Dermis microvascular lymphatic vessel endothelial cell (primary cell): Measurements from ENCODE around the gene GPC5. TPM values are rescaled to one million over a fixed set of nuclear protein-coding genes. Genes with fewer than 3 reads are reported as not detected.
A peak's percentile ranks its signal among the peaks of the same experiment; 100 is the strongest.

ENCODE experiments used
- DNase-seq, 2 donors: peaks; one replicate each; pipeline versions ENCODE4 v3.0.0 to v3.0.0-alpha.2; 2010; ENCODE audit warnings: low read depth in 2 of 2
- total RNA-seq: library from RNA; depleted of rRNA; stranded (reverse); fragments of >200 nt; gene quantifications from 2 replicates; pipeline ENCODE4 v1.2.1, GENCODE V29; 2014

GPC5 gene
- total RNA-seq, 1 donor from 2014 or later, result 0.51 TPM

DNA sequence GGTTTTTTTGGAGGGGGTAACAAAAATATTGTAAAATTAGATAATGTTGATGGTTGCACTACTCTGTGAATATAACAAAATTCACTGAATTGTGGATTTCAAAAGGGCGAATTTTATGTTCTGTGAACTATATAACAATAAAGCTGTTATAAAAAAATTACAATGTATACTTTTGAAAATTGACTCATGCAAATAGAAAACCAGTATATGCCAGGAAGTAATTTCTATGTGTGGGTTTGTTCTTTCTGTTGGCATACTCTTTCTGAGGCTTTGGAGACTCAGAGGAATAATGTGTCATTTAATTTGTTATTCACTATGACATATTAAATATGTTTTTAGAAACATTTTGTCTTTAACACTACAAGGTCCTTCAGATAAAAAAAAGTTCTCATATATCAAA, 310.1 kb downstream of the GPC5 start:
- no peak for DNase-seq

DNA sequence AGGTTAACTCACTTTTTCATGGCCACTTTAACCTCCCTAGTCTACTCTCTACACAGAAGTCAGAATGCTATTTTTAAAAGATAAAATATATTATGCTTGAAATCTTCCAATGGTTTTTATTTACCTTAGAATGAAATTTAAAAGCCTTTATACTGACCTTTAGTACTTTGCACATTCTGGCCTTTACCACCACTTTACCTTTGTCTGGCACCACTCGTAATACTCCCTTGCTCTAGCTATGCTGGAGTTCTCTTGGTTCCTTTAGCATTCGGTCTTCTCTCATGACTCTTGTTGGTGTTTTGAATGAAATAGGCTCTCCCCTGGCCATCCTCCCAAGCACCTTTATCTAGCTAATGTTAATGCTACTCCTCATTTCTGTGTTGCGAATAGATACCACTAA, 310.8 kb downstream of the GPC5 start:
- DNase-seq, result no peak

DNA sequence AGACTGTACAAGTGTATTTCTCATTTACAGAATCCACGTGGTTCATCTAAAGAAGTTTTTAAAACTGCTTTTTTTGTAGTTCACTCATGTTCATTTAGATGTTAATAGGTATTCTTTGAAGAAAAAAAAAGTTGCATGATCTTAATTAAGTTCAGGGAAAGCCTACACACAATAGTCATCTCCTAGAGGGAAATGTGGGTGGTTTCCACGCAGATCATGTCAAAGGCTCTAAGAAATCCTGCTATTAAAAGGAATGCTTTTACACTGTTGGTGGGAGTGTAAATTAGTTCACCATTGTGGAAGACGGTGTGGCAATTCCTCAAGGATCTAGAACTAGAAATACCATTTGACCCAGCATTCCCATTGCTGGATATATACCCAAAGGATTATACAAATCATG, 312.3 kb downstream of the GPC5 start:
- DNase-seq, result no peak

DNA sequence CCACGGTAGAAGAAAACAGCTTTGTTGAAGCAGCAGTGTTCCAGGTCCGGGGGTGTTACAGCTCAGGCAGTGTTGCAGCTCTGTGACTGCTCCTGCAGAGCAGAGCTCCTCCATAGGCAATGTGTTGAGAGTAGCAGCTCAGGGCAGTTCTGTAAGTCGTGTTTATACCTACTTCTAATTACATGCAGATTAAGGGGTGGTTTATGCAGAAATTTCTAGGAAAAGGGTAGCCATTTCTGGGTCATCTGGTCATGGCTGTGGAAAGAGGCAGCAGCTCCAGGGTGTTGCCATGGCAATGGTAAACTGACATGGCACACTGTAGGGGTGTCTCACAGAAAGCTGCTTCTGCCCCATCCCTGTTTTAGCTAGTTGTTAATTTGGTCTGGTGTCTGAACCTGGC, 316.4 kb downstream of the GPC5 start:
- DNase-seq, result no peak

DNA sequence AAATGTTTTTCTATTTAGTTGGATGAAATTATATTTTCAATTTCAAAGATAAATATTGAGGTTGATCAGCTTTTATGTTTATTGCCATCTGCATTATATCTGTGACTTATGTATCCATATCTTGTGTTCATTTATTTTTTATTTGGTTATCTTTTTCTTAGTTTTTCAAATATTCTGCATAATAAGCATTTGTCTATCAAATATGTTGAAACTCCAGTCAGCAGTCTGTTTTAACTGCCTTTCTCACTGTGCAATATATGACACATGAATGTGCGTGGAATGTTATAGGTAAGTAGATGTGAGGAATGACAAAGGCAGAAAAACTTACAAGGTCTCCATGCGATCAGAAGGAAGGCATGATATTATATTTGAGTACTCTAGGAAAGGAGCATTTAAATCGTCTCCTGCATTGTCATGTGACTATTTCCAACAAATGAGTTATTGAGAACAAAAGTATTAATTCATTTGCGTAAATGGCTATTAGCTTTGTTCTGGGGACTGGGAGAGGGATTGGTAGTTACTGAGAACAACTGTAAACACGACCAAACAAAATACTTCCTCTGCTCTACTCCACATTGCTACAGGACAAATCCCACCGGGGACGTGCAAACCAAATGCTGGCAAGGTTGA, 318.1 kb downstream of the GPC5 start:
- DNase-seq, result no peak

DNA sequence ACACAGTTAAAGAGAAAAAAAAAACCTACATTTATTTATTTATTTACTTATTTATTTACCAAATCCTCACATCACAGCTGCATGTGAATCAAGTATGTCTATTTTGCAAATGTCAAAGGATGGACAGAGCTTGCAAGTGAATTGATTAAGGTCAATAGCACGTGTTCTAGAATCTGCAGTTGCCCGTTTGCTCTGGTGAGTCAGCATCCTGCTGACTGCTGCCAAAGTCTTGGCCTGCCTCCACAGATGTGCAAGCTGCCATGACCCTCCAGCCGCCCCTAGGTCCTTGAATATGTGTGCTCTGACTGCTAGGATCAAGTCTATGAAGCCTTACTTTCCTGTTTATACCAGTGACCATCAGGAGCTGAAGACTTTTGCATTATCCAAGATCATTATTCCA, 320.6 kb downstream of the GPC5 start:
- DNase-seq, result no peak

DNA sequence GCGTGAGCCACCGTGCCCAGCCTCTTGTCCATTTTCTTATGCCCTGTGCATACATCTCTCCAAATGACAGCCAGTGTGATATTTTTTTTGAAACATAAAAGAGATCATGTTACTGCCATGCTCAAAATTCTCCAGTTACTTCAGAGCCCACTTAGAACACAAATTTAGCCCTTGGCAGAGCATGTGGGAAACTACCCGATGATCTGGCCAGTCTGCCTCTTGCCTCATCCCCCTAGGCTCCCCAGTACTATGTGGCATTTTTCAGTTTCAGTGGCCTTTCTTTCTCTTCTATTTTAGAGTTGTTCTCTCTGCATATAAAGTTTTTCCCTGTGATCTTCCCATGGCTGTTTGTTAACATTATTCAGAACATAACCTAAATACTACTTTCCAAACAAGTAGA, 323.0 kb downstream of the GPC5 start:
- DNase-seq, result no peak

DNA sequence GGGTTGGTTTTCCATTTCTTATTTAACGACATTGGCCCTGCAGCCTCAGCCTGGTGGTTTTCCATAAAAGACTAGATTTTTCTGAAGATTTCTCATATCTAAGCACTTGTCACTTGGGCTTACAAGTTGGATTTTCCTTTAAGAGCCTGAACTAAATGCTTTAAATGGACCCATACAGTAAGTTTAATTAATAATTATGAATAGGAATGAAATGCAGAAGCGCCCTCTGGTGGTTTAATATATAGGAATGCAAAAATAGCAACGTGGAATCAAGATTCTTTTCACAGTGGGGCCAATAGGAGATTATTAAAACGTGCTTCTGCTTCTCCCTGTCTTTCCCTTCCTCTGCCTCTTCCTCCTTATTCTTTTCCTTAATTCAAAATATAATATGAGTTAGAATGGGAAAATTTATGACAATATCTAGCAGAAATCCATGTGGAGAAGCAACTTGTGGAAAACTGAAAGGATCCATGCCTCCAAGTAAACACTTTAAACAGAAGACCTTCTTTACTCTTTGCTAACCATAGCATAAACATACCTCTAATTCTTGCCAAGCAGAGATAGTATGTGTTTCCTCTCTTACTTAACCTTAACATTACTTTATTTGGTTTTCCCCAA, 324.0 kb downstream of the GPC5 start:
- DNase-seq, result peak; percentile 1 to 11

DNA sequence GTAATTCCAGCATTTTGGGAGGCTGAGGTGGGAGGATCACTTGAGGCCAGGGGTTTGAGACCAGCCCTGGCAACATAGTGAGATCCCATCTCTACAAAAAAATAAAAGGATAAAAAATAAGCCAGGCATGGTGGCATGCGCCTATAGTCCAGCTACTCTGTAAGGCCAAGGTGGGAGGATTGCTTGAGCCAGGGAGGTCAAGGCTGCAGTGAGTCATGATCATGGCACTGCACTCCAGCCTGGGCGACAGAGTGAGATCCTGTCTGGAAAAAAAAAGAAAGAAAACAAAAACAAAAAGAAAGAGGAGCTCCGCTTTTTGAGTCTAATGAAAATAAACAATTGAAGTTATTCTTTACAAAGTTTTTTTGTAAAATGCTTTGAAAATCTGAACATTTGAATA, 326.2 kb downstream of the GPC5 start:
- no peak for DNase-seq

DNA sequence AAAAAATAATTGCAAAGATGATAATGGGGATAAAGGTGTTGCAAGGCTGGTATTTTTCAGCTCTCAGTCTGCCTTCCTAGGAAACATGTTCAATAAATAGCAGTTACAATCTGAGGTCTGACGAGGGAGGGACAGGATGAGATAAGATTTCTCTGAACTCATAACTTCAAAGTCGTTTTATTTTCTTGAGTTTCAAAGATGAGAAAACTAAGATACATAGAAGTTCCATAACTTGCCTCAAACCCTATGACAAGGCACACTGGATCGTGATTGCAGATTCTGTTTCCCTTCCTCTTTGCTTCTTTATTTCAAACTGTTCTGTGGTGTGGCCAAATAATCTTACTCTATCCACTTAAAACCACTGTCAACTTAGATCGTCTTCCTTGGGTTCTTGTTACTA, 327.2 kb downstream of the GPC5 start:
- DNase-seq, result no peak

DNA sequence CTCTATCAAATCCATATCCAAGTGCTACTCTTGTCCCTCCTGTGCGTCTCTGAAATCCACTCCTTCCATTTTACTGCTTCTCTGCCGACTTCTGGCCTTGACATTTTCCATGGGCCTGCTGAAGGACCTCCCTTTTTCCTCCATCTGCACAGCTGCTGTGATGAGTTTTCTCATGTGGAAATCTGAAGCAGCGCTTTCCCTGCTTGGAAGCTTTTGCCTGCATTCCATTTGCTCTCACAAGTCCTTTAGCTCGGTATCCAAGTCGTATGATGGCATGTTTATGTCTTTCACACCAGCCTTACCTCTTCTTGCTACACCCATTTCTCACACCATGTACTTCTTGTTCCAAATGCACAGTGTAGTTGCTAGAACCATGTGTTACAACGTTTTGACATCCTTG, 328.2 kb downstream of the GPC5 start:
- DNase-seq, result no peak

DNA sequence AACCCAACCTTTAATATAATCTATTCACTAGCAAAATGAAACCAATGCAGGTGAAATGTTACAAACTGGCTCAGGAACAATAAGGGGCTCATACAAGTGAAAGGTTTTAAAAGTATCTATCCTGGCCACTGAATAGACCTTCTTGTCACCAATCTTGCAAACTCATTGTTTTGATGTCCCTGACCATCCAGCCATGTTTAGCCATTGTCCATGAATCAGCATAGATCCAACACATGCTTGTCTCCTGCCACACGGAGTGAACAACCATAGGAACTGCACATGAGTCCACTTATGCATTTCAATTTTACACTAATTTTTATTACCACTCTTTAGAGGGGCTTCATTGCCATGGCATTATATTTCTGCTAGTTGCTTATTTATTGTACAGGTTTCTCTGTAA, 331.4 kb downstream of the GPC5 start:
- no peak for DNase-seq

DNA sequence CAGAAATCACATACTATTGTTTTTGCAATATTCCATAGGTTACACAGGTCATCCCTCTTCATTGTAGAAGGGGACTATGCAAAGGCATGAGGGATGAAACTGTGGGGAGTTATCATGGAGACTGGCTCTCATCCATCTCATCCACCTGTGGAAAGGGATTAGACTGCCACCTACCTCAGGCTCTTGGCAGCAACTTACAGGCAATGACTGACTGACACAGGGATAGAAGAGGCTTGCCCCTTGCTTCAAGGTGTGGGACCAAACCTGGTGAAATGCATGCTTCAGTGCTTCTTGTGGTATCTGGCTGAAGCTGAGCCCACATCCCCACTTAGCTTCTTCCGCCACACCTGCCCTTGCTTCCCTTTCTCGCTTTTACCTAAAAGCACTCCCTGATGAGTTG, 341.3 kb downstream of the GPC5 start:
- no peak for DNase-seq

DNA sequence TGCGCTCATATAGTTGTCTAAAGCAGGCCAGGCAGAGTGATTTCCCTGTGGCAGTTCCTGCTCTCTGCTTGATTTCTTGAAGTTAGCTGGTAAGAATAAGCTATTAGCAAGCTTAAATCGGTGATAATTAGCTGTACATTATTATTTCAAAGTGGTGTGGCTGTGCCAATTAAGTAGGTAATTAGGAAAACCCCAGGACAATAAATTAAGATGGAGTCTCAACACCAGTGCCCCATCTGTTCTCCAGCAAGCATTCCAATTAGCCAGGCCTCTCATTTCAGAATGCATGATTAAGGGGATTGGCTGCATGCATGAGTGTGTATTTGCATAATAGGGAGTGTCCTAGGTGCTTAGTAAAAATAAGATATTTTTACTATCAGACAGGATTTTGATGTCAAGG, 342.3 kb downstream of the GPC5 start:
- no peak for DNase-seq

DNA sequence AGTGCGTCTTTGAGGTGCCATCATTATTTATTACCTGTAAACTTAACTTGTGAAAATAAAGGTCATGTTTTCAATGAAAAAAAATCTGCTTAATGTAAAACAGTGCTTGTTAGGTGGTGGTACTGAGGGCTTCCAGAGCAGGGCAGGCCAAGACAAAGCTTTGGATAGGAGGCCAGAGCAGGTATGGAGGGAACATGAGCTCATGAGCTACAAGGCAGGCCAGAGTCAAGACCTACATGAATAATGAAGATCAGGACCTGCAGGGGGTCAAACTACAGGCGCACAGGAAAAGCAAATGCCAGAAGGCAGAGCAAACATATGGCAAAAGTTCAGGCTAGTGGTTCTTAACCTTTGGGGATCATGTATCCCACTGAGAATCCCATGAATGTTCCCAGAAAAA, 343.5 kb downstream of the GPC5 start:
- DNase-seq, result no peak

DNA sequence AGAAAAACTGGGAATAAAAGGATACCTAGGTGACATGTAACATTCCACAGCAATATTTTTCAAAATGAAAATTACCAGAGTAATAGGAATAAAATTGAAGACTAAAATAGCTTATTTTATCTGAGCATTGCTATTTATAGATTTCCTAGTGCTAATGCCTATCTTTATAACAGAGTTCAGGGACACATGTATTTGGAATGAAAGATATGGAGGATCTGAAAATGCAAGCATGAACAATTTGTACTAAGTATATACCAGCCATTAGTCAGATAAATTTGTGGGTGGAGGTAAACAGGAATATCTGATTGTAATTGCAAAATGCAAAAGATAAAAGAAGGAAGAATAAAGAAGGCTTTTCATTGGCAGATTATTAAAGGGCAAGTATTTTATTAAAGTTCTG, 345.9 kb downstream of the GPC5 start:
- no peak for DNase-seq

DNA sequence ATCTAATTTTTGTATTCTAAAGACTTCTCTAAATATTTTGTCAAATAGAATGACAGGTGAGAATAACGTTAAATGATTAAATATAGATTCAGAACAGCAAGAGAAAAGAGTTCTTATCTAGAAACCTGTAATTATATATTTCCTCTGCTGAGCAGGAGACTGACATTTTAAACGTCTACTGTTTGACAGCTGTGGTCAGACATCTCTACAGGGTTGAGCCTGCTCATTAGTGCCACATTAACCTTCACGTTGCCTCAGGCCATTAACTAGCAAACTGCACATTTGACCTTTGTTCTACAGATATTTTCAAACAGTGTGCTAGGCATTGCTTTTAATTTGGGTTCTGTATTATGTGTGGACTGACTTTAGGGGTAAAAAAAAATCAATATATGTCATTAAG, 347.5 kb downstream of the GPC5 start:
- DNase-seq, result no peak

DNA sequence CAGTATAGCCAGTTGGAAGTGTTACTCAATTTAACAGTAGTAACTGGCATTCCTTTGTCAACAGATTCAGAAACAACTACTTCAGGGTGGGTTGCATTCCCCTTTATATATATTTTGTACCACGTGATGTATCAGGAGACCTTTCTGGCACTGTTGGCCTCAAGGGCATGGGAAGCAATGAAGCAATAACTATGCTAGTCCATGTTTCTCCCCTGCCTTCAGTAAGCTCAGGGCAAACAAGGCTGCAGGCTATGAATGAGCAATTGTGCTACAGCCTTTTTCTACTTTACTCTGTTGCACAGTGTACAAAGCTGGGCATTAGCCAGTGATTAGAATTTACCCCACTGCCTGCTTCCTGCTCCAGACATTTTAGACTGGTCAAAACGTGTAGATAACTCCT, 348.8 kb downstream of the GPC5 start:
- no peak for DNase-seq

DNA sequence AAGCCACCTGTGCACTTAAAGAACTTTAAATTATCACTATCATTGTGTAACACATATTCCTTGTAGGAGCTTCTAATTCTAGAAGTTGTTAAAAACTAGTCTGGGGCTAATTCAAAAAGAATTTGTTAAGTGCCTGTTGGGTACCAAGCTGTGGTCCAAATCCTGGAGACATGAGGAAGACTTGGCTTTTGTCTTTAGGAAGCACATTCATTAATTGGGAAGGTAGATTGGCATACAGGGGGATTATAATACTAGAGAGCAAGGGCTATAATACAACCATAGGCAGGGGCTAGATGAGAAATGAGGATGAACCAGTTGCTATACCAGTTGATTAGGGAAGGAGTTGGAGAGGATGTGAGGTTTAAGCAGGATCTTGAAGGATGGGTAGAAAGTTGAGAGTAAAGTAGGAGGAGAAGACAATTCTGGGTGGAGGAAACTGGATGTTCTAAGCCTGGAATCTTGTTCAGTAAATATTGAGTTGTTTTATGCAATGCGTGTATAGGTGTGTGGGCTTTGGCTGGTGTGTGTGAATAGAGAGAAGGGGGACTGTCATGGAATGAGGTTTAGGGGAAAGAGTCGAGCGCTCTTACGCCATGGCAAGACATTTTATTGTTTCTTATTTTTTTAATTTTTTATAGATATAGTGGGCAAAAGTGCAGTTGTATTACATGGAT, 350.1 kb downstream of the GPC5 start:
- no peak for DNase-seq

DNA sequence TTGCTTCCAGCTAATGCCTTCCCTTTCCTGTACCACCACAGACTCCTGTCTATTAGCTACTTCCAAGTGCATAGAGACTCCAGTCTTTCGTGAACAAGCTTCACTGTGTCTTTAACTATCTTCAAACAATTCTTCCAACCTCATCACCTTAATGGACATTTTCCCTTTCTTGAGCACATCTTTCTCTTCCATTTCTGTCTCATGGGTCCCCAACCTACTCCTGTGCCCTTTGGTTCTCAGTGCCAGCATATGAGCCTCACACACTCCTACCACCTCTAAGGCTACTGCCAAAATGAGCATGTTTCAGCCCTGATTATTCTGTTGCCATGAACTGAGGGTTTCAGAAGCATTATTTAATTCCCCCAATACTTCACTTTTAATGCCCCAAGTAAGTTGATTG, 360.3 kb downstream of the GPC5 start:
- DNase-seq, result no peak

DNA sequence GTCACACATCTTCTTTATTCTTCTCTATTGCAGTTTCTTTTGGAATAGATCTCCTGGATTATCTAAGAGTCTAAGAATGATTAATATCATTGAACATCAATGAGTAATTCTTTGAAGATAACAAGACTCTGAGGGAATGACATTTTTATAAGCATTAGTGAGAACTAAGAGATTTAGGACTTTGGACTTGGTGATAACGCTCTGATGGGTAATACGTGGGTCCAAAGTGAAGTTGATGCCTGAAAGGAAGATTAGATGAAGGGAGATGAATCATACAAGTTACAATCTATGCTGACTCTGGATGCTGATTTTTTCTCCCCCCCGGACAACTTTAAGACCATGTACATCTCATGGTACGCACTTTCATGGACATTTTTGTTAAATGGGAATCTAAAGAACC, 364.5 kb downstream of the GPC5 start:
- no peak for DNase-seq

DNA sequence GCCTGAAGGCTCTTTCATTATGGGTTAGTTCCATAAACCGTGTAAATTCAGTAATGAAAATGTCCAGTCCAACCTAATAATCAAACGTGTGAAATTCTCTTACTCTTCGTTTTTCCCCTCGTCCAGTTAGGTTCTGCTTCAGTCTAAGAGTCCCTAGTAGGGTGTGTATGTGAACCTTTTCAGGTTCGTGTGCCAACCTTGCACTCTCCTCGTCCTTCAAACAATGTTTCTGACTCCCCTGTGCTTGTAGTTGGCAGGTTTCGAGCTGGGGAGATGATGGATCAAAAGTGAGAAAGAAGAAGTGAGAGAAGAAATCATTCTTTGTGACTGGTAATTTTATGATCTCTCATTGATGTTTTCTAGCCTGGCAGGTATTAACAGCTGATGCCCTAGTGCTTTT, 366.1 kb downstream of the GPC5 start:
- no peak for DNase-seq

DNA sequence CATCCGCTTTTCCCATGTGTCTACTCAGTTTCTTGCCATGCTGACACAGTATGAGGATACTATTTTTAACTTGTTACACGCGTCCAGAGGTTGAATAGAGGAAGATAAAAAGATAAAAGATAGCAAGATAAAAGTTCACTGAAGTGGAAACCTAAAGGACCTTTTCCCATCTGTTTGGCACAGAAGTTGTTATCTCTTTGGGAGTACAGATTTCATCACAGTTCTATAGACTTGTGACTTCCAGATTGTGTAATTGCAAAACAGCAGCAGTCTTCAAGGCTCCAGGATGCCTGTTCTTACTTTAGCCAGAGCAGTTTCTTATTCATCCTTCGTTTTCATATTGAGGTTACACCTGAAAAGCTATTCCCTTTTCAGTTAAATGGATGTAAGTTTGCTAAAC, 369.2 kb downstream of the GPC5 start:
- DNase-seq, result no peak
